GM21515 (cell line): ENCODE results near the gene E2F4.

Experiments
- ATAC-seq: cut with Tn5 transposase; IDR thresholded peaks from one replicate; pipeline ENCODE4 v1.9.1; 2021; ENCODE audit not compliant: unreplicated experiment

Gene E2F4

GRCh38 chr16:67190041-67190440, 1.9 kb upstream of the E2F4 start, which contains the start of gene EXOC3L1:
TSS of gene EXOC3L1 (minus strand) at chr16:67190136. CDS start at chr16:67189676, 460 bp downstream.
- ATAC-seq: no peak

DNA sequence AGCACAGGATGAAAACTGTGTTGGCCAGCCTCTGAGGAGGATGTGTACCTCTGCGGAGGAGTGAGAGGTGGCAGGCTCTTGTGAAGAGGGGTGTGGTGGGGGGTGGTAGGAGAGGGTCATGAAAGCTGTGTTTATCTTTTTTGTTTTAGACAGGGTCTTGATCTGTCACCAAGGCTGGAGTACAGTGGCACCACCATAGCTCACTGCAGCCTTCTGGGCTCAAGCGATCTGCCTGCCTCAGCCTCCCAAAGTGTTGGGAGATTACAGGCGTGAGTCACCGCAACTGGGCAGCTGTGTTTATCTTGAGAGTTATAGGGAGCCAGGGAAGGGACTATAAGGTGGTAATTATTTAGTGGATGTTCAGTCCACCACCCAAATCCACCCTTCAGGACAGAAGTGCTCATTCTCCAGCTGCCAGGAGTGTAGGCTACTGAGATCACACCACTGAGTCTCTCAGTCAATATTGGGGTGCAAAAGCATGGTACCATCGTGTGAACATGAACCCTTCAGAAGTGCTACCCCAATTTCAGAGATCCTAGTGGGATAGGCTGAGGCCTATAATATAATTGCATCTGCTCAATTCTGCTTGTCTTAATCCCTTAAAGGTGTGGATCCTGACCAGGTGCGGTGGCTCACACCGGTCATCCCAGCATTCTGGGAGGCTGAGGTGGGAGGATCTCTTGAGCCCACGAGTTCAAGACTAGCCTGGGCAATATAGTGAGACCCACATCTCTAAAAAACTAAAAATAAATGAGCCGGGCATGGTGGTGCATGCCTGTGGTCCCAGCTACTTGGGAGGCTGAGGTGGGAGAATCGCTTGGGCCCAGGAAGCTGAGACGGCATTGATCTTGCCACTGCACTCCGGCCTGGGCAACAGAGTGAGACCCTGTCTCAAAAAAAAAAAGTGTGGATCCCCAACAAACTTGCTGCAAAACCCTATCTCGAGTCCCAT, 1.2 kb upstream of the E2F4 start:
- no peak for ATAC-seq

DNA sequence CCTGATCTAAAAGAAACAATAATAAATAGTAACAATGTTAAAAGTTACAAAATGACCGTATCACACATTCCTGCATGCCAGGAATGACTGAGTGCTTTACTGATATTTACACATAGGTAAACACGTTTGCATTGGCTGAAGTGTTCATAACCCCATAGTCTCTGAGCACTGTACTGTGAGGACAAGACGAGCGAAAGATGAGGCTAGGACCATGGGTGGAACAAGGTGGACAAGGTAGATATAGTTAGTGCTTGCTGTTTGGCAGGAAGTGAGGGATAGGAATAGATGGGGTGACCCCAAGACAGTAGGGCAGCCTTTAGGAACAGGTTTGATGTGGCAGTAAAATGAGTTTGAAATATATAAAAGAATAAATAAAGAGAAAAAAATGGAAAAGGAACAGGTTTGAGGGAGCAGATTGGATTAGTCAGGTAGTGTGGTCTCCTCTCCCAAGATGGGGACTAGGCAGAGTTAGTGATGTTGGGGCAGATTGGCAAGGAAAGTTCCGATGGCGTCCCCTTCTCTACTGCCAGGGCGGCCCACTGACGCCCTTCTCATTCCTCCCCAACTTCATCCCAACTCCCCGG, 452 bp upstream of the E2F4 start:
- no peak for ATAC-seq

DNA sequence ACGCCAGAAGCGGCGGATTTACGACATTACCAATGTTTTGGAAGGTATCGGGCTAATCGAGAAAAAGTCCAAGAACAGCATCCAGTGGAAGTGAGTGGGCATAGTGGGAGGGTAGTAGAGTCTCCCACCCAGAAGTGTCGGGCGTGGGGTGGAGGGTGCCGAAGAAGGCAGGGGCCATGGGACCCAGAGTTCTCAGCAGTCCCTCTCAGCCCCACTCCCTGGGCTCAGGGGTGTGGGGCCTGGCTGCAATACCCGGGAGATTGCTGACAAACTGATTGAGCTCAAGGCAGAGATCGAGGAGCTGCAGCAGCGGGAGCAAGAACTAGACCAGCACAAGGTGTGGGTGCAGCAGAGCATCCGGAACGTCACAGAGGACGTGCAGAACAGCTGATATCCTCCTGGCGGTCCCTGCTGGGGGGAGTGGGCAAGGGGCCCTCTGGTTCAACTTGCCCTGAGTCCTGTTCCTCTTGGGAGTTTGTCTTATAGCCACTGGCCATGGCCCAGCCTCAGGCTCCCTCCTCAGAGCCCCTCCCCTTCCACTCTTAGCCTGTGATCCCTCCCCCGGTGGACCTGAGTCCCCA, 916 bp downstream of the E2F4 start:
- ATAC-seq: no peak

DNA sequence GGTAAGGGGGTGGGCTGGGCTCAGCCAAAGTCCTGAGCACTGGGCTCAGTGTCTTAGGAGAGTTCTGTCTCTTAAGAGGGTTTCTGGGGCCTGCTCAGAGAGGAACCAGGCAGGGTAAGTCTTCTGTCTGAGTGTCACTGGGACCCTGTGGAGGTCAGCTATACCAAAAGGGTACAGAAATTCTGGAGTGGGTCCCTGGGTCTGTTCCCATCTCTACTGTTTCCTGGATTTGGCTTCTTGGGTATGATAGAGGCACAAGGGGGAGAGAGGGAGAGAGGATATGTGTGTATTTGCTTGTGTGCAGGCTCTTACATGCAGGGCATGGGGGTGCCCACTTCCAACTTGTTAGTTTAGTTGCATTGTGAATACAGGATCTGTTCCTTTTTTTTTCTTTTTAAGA, 1.6 kb downstream of the E2F4 start:
- ATAC-seq: no peak

GRCh38 chr16:67194260-67194659, 2.3 kb downstream of the E2F4 start:
- ATAC-seq: no peak

GRCh38 chr16:67195676-67196075, 3.7 kb downstream of the E2F4 start:
- ATAC-seq: no peak

- no peak for ATAC-seq
These were observed 4.9 kb downstream of the E2F4 start for GRCh38 chr16:67196881-67197280.

GRCh38 chr16:67197704-67198103, 5.7 kb downstream of the E2F4 start:
- ATAC-seq: no peak

DNA sequence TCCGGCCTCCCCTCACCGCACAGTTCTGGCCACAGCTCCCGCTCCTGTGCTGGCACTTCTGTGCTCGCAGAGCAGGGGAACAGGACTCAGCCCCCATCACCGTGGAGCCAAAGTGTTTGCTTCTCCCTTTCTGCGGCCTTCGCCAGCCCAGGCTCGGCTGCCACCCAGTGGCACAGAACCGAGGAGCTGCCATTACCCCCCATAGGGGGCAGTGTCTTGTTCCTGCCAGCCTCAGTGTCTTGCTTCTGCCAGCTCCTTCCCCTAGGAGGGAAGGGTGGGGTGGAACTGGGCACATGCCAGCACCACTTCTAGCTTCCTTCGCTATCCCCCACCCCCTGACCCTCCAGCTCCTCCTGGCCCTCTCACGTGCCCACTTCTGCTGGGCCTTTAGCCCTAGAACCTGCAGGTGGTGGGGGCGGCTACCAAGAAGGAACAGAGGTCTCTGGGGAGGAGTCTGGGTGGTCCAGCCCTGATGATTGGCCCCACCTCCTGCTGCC, 6.3 kb downstream of the E2F4 start:
- ATAC-seq: no peak

GRCh38 chr16:67199011-67199807, 7.3 kb downstream of the E2F4 start, which contains the start of gene ELMO3:
TSS of gene ELMO3 (plus strand) at chr16:67199131. CDS start at chr16:67199327, 196 bp downstream.
- no peak for ATAC-seq

GRCh38 chr16:67199808-67200198, 7.8 kb downstream of the E2F4 start:
- no peak for ATAC-seq

DNA sequence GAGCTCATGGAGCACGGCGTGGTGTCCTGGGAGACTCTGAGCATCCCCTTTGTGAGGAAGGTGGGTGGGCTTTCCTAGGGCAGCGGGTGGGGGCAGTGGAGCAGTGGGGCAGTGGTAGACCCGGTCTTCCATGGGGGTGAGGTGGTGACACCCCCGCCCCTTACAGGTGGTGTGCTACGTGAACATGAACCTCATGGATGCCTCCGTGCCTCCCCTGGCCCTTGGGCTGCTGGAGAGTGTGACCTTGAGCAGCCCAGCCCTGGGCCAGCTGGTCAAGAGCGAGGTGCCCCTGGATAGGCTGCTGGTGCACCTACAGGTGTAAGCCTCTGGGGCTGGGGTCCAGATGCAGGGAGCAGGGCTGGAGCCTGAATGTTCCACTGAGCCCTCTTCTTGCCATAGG, 8.5 kb downstream of the E2F4 start:
- ATAC-seq: no peak

DNA sequence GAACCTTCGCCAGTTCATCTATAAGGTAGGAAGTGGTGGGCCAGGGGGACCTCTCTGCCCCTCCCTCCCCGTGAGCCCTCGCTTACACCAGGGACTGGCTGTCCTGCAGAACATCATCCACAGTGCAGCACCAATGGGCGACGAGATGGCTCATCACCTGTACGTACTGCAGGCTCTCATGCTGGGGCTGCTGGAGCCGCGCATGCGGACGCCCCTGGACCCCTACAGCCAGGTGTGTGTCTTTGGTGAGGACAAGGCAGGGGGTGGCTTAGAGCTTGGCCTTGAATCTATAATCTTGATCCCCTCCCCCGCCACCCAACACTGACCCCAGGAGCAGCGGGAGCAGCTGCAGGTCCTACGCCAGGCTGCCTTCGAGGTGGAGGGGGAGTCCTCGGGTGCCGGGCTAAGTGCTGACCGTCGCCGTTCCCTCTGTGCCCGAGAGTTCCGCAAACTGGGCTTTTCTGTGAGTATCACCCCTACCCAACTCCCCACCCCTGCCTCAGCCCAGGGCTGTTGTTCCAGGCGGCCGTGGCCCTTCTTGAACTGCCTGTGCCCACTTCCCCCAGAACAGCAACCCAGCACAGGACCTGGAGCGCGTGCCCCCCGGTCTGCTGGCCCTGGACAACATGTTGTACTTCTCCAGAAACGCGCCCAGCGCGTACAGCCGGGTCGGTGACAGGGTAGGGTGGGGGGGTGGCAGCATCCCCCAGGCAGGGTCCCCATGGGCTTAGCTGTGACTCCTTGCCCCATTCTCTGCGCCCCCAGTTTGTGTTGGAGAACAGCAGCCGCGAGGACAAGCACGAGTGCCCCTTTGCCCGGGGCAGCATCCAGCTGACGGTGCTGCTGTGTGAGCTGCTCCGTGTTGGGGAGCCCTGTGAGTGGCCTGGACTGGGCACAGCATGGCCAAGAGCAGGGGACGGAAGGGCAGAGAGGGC, 9.7 kb downstream of the E2F4 start:
- ATAC-seq: no peak

GRCh38 chr16:67202426-67202825, 10.5 kb downstream of the E2F4 start:
- ATAC-seq: no peak

GRCh38 chr16:67202956-67203493, 11.1 kb downstream of the E2F4 start:
- no peak for ATAC-seq

- ATAC-seq: no peak
These were observed 12.1 kb downstream of the E2F4 start for GRCh38 chr16:67204076-67204475.

GRCh38 chr16:67206129-67206837, 14.3 kb downstream of the E2F4 start:
- ATAC-seq: no peak

GRCh38 chr16:67206838-67207248, 14.9 kb downstream of the E2F4 start:
- ATAC-seq: no peak
